ENCODE results near the gene CATSPERD.

The CATSPERD gene

GRCh38 chr19:5677580-5677979 is 42.9 kb upstream of the CATSPERD start:
- TF ChIP-seq FOXM1 (IDR thresholded peaks at IDR 0.05; ENCODE audit: borderline replicate concordance, low read depth) (no peak), TCF12 (IDR thresholded peaks at IDR 0.05; ENCODE audit: low read depth) (no peak), TEAD4 (IDR thresholded peaks at IDR 0.05) (no peak), CEBPB (IDR thresholded peaks at IDR 0.05) (no peak), CREB1 (IDR thresholded peaks at IDR 0.05; ENCODE audit: low read depth) (no peak), REST (IDR thresholded peaks at IDR 0.05; ENCODE audit: low read depth) (no peak), NFIC (IDR thresholded peaks at IDR 0.05) (no peak), ZBTB7A (IDR thresholded peaks at IDR 0.05; ENCODE audit: low read depth) (no peak), EP300 (IDR thresholded peaks at IDR 0.05; ENCODE audit: borderline replicate concordance) (no peak)
- TF ChIP-seq, protein P1, sequence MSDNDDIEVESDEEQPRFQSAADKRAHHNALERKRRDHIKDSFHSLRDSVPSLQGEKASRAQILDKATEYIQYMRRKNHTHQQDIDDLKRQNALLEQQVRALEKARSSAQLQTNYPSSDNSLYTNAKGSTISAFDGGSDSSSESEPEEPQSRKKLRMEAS (IDR thresholded peaks at IDR 0.05): no peak
- TF ChIP-seq, protein P2, sequence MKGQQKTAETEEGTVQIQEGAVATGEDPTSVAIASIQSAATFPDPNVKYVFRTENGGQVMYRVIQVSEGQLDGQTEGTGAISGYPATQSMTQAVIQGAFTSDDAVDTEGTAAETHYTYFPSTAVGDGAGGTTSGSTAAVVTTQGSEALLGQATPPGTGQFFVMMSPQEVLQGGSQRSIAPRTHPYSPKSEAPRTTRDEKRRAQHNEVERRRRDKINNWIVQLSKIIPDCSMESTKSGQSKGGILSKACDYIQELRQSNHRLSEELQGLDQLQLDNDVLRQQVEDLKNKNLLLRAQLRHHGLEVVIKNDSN (IDR thresholded peaks at IDR 0.05): no peak

DNA sequence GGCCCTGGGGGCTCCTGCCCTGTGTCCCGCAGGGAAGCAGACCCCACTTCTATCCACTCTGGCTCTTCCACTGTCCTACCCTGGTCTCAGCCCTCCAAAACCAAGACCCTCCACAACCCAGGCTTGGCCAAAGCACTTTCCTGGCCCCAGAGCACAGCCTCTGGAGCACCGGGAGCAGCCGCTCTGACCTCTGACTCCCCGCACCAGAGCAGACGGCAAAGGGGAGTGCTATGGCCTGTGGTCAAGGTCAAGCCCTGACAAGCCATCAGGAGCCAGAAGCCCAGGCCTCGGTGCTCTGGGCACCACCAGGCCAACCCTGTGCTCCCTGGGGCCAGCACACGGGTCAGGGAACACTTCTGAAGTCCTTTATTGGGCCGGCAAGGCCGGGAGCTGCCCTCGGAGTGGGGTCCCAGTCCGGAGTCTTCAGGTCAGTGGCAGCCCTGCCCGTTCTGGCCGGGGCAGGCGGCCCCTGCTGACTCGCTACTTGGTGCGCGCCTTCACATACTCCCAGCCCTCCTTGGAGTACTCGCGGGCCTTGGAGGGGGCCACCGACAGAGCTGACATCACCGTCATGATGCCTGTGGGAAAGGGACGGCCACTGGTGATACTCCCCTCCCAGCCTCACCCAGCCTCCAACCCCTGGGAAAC is 42.2 kb upstream of the CATSPERD start:
- TF ChIP-seq YY1 (IDR thresholded peaks at IDR 0.05; ENCODE audit: low read depth) (no peak), CREB1 (IDR thresholded peaks at IDR 0.05; ENCODE audit: low read depth) (no peak), FOXM1 (IDR thresholded peaks at IDR 0.05; ENCODE audit: borderline replicate concordance, low read depth) (no peak), REST (IDR thresholded peaks at IDR 0.05; ENCODE audit: low read depth) (no peak), EGR1 (IDR thresholded peaks at IDR 0.05) (no peak), EP300 (IDR thresholded peaks at IDR 0.05; ENCODE audit: borderline replicate concordance) (no peak), NFIC (IDR thresholded peaks at IDR 0.05) (no peak), TAF1 (IDR thresholded peaks at IDR 0.05; ENCODE audit: low read depth) (no peak), RAD21 (IDR thresholded peaks at IDR 0.05; ENCODE audit: low read depth) (no peak), CEBPB (IDR thresholded peaks at IDR 0.05) (no peak), ZBTB7A (IDR thresholded peaks at IDR 0.05; ENCODE audit: low read depth) (no peak)
- TF ChIP-seq, protein P2 (IDR thresholded peaks at IDR 0.05): no peak
- TF ChIP-seq, protein P1 (IDR thresholded peaks at IDR 0.05): no peak

DNA sequence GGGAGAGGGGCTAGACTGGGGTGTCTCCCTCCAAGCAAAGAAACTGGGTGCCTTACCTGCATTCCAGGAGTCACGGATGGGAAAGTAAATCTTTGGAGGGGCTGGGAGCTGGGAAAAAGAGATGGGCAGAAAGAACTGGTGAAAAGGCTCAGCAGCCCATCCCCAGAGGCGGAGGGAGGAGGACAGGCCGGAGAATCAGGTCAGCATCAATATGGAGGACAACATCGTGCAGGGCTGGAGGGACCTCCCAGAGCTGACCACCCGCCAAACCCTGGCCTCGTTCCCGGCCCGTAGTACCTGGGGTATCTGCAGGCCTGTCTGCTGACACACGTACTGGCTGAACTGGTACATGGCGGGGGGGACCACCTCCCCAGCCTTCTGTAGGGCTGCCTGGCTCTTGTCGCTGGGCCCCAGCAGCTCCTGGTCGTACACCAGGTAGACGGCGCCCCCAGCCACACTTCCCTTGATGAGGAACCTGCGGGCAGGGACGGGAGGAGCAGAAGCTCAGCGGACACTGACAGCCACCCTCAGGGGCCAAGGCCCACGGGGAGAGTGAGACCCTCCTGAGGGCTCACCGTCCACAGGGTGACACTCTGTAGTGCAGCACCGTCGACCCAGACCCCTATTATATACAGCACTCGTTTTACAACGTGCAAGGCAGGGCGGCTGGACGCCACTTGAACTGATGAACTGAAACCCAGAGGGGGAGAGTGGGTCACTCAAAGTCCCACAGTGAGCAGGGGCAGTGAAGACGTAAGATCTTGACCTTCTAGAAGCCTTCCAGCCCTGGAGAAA is 41.0 kb upstream of the CATSPERD start:
- no peak for TF ChIP-seq NFIC (IDR thresholded peaks at IDR 0.05)
- no peak for TF ChIP-seq TEAD4 (IDR thresholded peaks at IDR 0.05)

- TF ChIP-seq TCF12 (IDR thresholded peaks at IDR 0.05; ENCODE audit: low read depth) (no peak), EP300 (IDR thresholded peaks at IDR 0.05; ENCODE audit: borderline replicate concordance) (no peak), FOXM1 (IDR thresholded peaks at IDR 0.05; ENCODE audit: borderline replicate concordance, low read depth) (no peak), REST (IDR thresholded peaks at IDR 0.05; ENCODE audit: low read depth) (no peak), EGR1 (IDR thresholded peaks at IDR 0.05) (no peak), TEAD4 (IDR thresholded peaks at IDR 0.05) (no peak), CREB1 (IDR thresholded peaks at IDR 0.05; ENCODE audit: low read depth) (no peak)
- TF ChIP-seq, protein P1 (IDR thresholded peaks at IDR 0.05): no peak
Observed at GRCh38 chr19:5680084-5680436, 40.4 kb upstream of the CATSPERD start.
